Endodermal cell (in vitro differentiated cells): ENCODE data around the gene LVRN. TPM values are rescaled to one million over a fixed set of nuclear protein-coding genes. Genes with fewer than 3 reads are reported as not detected.

Source experiments
- DNase-seq: peaks from one replicate; pipeline ENCODE4 v3.0.0-alpha.2; 2017
- H3K27ac ChIP-seq: 2 replicates; pipeline ENCODE4 v1.5.1; 2013; ENCODE audit warnings: mild to moderate bottlenecking, low read depth, low read length, moderate library complexity
- H3K27me3 ChIP-seq: 2 replicates; pipeline ENCODE4 v1.6.1; 2013; ENCODE audit warnings: mild to moderate bottlenecking, low read length, moderate library complexity; ENCODE audit not compliant: insufficient read depth, control insufficient read depth, poor library complexity, severe bottlenecking
- H3K36me3 ChIP-seq: 2 replicates; pipeline ENCODE4 v1.7.0; 2013; ENCODE audit warnings: mild to moderate bottlenecking, low read length, moderate library complexity; ENCODE audit not compliant: control insufficient read depth, insufficient read depth
- H3K4me1 ChIP-seq: one replicate; pipeline ENCODE4 v1.7.0; 2013; ENCODE audit warnings: low read length; ENCODE audit not compliant: control insufficient read depth, insufficient read depth
- H3K4me3 ChIP-seq: 2 replicates; pipeline ENCODE4 v1.5.1; 2013; ENCODE audit warnings: mild to moderate bottlenecking, low read length, moderate library complexity
- H3K9ac ChIP-seq: 2 replicates; pipeline ENCODE4 v1.6.1; 2013; ENCODE audit warnings: mild to moderate bottlenecking, low read length, moderate library complexity; ENCODE audit not compliant: poor library complexity, severe bottlenecking; ENCODE audit errors: extremely low read depth
- H3K9me3 ChIP-seq: 2 replicates; pipeline ENCODE4 v1.6.1; 2013; ENCODE audit warnings: mild to moderate bottlenecking, low read length, moderate library complexity; ENCODE audit not compliant: control insufficient read depth
- H3K27ac Mint-ChIP-seq: 2 replicates; pipeline ENCODE4 v1.8.0; 2020; ENCODE audit warnings: mixed read lengths
- H3K27me3 Mint-ChIP-seq: 2 replicates; pipeline ENCODE4 v1.8.0; 2021; ENCODE audit warnings: mild to moderate bottlenecking, mixed read lengths; ENCODE audit not compliant: insufficient read depth
- H3K36me3 Mint-ChIP-seq: 2 replicates; pipeline ENCODE4 v1.8.0; 2020; ENCODE audit warnings: low read depth, mixed read lengths
- H3K4me1 Mint-ChIP-seq: 2 replicates; pipeline ENCODE4 v1.8.0; 2020; ENCODE audit warnings: mixed read lengths
- H3K4me3 Mint-ChIP-seq: 2 replicates; pipeline ENCODE4 v1.8.0; 2020; ENCODE audit warnings: mild to moderate bottlenecking, moderate library complexity, mixed read lengths
- H3K9me3 Mint-ChIP-seq: 2 replicates; pipeline ENCODE4 v1.8.0; 2020; ENCODE audit warnings: mild to moderate bottlenecking, mixed read lengths
- CTCF ChIP-seq: fragments of 200-600 bp; sonication (generic); conservative IDR thresholded peaks from 2 replicates; pipeline ENCODE4 v1.5.0; 2021; ENCODE audit warnings: antibody characterized with exemption, mild to moderate bottlenecking
- WGBS, 2 experiments: methylation state at CpG; one replicate each; pipeline versions ENCODE4 v1.1.5 to v1.1.7; 2013; ENCODE audit warnings: missing lambda C conversion rate in 2 of 2, mixed read lengths in 1 of 2; ENCODE audit not compliant: insufficient coverage in 1 of 2, insufficient read length in 1 of 2; 5-methylcytosine and 5-hydroxymethylcytosine counted together
- total RNA-seq, 2 donors: library from RNA; stranded (reverse); fragmentation: NEBNext Ultra II Directional in 1 of 2; extraction: Animal tissue kit (Norgen Biotek cat#: 25700) in 1 of 2; gene quantifications; 2 replicates in 1 of 2; 3 replicates in 1 of 2; pipeline ENCODE4 v1.2.1, GENCODE V29; 2021

The LVRN gene
- total RNA-seq, 2 donors from 2014 or later = 0.26 to 0.38 TPM

- no peaks in the 10 kb centered on the region for H3K4me1 Mint-ChIP-seq
- H3K27ac Mint-ChIP-seq = no peak within 1 kb of the TSS
- DNase-seq = no peak
- no peaks in the 10 kb centered on the region for H3K27me3 ChIP-seq
- H3K36me3 Mint-ChIP-seq = no peaks in the 10 kb centered on the region
- 72 to 90% methylated on average over 2 to 7 of the region's 9 CpGs for WGBS, 2 experiments
- H3K9me3 Mint-ChIP-seq = no peaks in the 10 kb centered on the region
- no peak within 1 kb of the TSS for H3K4me3 ChIP-seq
- no peak within 1 kb of the TSS for H3K4me3 Mint-ChIP-seq
- H3K4me1 ChIP-seq = no peaks in the 10 kb centered on the region
- no peak within 1 kb of the TSS for H3K9ac ChIP-seq
- H3K27ac ChIP-seq = no peak within 1 kb of the TSS
- no peaks in the 10 kb centered on the region for H3K36me3 ChIP-seq
- TF ChIP-seq CTCF = peak; percentile 56
- no peaks in the 10 kb centered on the region for H3K27me3 Mint-ChIP-seq
- no peaks in the 10 kb centered on the region for H3K9me3 ChIP-seq
These were observed 69.8 kb downstream of the LVRN start, which contains the start of gene ARL14EPL for GRCh38 chr5:116032094-116032517. TSS of gene ARL14EPL (plus strand) at chr5:116032472. CDS start at chr5:116051466, 18,994 bp downstream.

- Histone ChIP-seq H3K9ac (no peak overlapping the region), H3K4me3 (no peak overlapping the region), H3K36me3 (no peaks in the 10 kb centered on the region), H3K4me1 (no peaks in the 10 kb centered on the region), H3K9me3 (no peaks in the 10 kb centered on the region), H3K27me3 (no peaks in the 10 kb centered on the region), H3K27ac (no peak overlapping the region)
- Mint-ChIP-seq H3K9me3 (no peaks in the 10 kb centered on the region), H3K27me3 (no peaks in the 10 kb centered on the region), H3K4me1 (peaks cover 4% of the 10 kb centered on the region), H3K4me3 (no peak overlapping the region), H3K27ac (no peak overlapping the region), H3K36me3 (no peaks in the 10 kb centered on the region)
- WGBS, 2 experiments = 95 to 100% methylated on average over 3 of the region's 3 CpGs
- TF ChIP-seq CTCF = no peak
- DNase-seq = no peak
These were observed 70.7 kb downstream of the LVRN start for GRCh38 chr5:116032991-116033390.

GRCh38 chr5:116035123-116035522, 72.8 kb downstream of the LVRN start:
- H3K27me3 Mint-ChIP-seq = no peaks in the 10 kb centered on the region
- no peaks in the 10 kb centered on the region for H3K9me3 Mint-ChIP-seq
- Histone ChIP-seq H3K4me1 (no peaks in the 10 kb centered on the region), H3K27me3 (no peaks in the 10 kb centered on the region), H3K36me3 (no peaks in the 10 kb centered on the region), H3K27ac (no peak overlapping the region), H3K9ac (no peak overlapping the region), H3K9me3 (no peaks in the 10 kb centered on the region), H3K4me3 (no peak overlapping the region)
- no peak overlapping the region for H3K4me3 Mint-ChIP-seq
- H3K27ac Mint-ChIP-seq = no peak overlapping the region
- peaks cover 8% of the 10 kb centered on the region for H3K4me1 Mint-ChIP-seq
- DNase-seq = no peak
- 92 to 100% methylated on average over 5 of the region's 5 CpGs for WGBS, 2 experiments
- no peak for TF ChIP-seq CTCF
- H3K36me3 Mint-ChIP-seq = no peaks in the 10 kb centered on the region
